GM12872 (cell line): ENCODE data around the gene CFAP46.

Experiments used
- TF ChIP-seq, protein P1 (sequence below): IDR thresholded peaks from 3 replicates; pipeline ENCODE4 v1.5.1; 2011; ENCODE audit warnings: low read depth, mild to moderate bottlenecking, low read length, moderate library complexity; ENCODE audit not compliant: insufficient read depth

CFAP46 gene

GRCh38 chr10:132876131-132876860 lies 66.1 kb downstream of the CFAP46 start:
- TF ChIP-seq, protein P1, sequence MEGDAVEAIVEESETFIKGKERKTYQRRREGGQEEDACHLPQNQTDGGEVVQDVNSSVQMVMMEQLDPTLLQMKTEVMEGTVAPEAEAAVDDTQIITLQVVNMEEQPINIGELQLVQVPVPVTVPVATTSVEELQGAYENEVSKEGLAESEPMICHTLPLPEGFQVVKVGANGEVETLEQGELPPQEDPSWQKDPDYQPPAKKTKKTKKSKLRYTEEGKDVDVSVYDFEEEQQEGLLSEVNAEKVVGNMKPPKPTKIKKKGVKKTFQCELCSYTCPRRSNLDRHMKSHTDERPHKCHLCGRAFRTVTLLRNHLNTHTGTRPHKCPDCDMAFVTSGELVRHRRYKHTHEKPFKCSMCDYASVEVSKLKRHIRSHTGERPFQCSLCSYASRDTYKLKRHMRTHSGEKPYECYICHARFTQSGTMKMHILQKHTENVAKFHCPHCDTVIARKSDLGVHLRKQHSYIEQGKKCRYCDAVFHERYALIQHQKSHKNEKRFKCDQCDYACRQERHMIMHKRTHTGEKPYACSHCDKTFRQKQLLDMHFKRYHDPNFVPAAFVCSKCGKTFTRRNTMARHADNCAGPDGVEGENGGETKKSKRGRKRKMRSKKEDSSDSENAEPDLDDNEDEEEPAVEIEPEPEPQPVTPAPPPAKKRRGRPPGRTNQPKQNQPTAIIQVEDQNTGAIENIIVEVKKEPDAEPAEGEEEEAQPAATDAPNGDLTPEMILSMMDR: no peak

- TF ChIP-seq, protein P1: no peak
Measured at GRCh38 chr10:132875435-132875834, 66.9 kb downstream of the CFAP46 start.

DNA sequence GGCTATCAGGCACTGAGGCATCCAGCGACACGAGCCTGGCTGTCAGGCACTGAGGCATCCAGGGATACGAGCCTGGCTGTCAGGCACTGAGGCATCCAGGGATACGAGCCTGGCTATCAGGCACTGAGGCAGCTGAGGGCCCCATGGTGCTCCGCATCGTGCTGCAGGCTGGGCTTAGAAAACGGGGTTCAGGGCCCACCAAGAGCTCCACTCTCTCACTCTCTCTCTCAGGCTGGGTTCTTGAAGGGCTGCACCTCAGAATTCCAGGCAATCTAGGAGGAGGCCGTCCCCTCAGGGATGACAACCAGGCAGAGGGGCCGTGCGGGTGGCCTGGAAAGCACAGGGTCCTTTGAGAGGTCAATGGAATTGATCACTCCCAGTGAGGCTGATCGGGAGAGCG lies 69.0 kb downstream of the CFAP46 start:
- TF ChIP-seq, protein P1: no peak

DNA sequence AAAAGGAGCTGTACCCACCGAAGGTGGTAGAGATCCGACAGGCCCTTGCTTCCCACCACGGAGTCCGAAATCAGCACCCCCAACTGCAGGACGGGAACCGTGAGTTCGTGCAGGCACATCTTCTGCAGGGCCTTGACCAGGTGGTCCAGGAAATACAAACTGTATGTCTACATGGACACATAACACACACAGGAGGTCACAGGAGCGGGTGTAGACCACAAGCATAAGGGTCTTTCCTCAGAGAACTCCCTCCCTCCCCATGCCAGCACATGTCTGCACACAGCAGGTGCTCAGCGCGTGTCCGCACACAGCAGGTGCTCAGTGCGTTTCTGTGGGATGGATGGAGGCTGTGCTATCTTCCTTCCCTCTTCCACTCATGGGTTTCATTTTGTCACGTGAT lies 69.7 kb downstream of the CFAP46 start:
- TF ChIP-seq, protein P1: no peak

DNA sequence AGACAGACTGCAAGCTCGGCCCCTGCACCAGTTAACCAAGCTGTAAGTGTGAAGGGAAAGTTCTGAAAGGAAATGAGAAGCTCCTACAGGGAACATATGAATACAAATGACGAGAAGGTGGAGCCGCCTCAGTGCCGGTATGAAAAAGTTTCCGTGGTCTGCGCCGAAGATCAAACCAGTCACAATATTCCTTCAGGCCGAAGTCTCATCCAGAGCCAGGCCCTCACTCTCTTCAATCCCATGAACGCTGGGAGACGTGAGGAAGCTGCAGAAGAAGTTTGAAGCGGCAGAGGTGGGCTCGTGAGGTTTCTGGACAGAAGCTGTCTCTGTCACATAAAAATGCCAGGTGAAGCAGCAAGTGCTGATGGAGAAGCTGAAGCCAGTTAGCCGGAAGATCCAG lies 71.9 kb downstream of the CFAP46 start:
- TF ChIP-seq, protein P1: no peak

DNA sequence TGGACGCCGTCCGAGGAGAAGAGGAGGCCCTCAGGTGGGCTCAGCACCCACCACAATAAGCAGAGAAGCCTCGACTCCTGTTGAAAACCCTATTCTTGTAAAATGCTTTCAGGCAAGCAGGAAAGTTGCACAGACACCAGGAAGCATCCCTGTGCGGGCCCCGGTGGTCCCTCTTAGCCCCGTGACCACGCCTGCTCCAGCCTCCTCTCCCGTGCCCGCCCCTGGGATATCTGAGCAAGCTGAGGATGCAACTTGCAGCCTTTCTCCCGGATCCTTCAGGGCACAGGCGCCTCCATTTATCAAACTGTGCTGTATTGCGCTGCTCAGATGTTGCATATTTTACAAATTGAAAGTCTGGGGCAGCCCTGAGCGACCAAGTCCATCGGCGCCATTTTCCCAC lies 72.7 kb downstream of the CFAP46 start:
- TF ChIP-seq, protein P1: no peak

DNA sequence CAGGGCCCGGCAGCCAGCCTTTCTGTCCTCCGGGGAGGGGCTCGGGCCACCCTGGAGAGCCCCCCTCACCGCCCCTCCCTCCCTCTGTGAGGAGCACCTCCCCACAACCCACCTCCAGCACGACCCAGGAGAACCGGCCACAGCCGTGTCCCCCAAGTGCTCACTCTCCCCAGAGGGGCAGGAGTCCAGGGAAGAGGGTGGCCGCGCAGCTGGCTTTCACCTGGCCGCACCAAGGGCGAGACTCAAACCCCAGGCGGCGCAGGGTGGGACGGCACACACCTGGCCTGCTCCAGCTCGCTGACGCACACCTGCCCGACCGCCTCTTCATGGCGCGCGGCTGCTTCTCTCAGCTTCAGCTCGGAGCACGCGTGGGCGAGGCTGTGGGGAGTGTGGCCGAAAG lies 73.4 kb downstream of the CFAP46 start:
- TF ChIP-seq, protein P1: no peak
